ENCODE results near the gene BHLHE40. TPM values are rescaled to one million over a fixed set of nuclear protein-coding genes. Genes with fewer than 3 reads are reported as not detected.
A peak's percentile ranks its signal among the peaks of the same experiment; 100 is the strongest.

Gene BHLHE40
- total and polyA plus RNA-seq, 10 of the 15 experiments (the other 5 are each of a cell fraction or from before 2014, with no cell fraction given) = 25.2 to 106 (median 51.4) TPM

DNA sequence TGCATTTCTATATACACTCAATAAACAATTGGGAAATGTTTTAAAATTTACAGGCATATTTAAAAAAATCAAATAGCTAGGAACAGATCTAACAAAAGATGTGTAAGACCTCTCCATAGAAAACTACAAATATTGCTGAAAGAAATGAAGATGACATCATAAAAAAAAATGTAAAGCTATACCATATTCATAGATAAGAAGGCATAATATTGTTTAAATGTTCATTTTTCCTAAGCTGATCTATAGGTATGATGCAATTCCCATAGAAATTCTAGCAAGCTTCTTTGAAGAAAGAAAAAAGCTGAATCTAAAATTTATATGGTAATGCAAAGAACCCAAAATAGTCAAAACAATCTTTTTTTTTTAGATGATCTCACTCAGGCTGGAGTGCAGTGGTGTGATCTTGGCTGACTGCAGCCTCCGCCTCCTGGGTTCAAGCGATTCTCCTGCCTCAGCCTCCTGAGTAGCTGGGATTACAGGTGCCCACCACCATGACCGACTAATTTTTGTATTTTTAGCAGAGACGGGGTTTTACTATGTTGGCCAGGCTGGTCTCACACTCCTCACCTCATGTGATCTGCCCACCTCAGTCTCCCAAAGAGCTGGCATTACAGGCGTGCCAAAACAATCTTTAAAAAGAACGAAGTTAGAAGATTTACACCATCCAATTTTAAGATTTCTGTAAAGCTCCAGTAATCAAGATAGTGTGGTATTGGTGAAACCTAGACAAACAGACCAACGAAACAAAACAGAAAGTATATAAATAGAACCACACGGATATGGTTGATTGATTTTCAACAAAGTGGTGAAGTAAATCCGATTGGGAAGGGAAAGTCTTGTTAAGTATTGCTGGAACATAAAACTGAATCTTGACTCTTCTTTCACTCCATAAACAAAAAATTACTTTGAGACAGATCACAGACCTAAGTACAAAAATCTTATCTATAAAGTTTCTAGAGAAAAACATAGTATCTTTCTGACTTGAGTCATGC, 6.3 kb upstream of the BHLHE40 start (continued):
- TF ChIP-seq ZNF592 (IDR thresholded peaks at IDR 0.05) = no peak
- TF ChIP-seq MTA2 (IDR thresholded peaks at IDR 0.05; ENCODE audit: low read depth) = peak; percentile 84
- TF ChIP-seq TCF3 (IDR thresholded peaks at IDR 0.05; ENCODE audit: borderline replicate concordance, insufficient read depth, low read depth, low read length) = no peak
- no peak for TF ChIP-seq ZNF622 (IDR thresholded peaks at IDR 0.05)
- peak; percentile 63 for TF ChIP-seq ATF7 (IDR thresholded peaks at IDR 0.05; ENCODE audit: low read depth)
- TF ChIP-seq CTCF (IDR thresholded peaks at IDR 0.05 in 2 of 3, conservative IDR thresholded peaks at IDR 0.05 in 1 of 3; ENCODE audit: control insufficient read depth in 2 of 3, extremely low read depth in 1 of 3, insufficient read depth in 1 of 3, low read depth in 3 of 3, low read length in 3 of 3) = no peak
- no peak for TF ChIP-seq STAT3 (IDR thresholded peaks at IDR 0.05; ENCODE audit: low read depth, low read length)
- TF ChIP-seq IRF5 (IDR thresholded peaks at IDR 0.05; ENCODE audit: borderline replicate concordance) = no peak
- TF ChIP-seq HDGF (IDR thresholded peaks at IDR 0.05) = peak; percentile 88
- no peak for TF ChIP-seq CEBPZ (IDR thresholded peaks at IDR 0.05; ENCODE audit: low read depth, low read length)
- TF ChIP-seq PAX5 (IDR thresholded peaks at IDR 0.05; ENCODE audit: borderline replicate concordance, low read depth, low read length) = peak; percentile 74; the same call in 1 of the 2 replicates
- TF ChIP-seq IKZF1 (conservative IDR thresholded peaks at IDR 0.05) = peak; percentile 91
- peak; percentile 48; the same call in 1 of the 2 replicates for TF ChIP-seq EED (IDR thresholded peaks at IDR 0.05; ENCODE audit: low read depth)
- TF ChIP-seq GATAD2B (conservative IDR thresholded peaks at IDR 0.05; ENCODE audit: low read depth) = peak; percentile 64
- peak in 1 of 2 experiments; percentile 66; a peak in 2 of 4 replicates for TF ChIP-seq BHLHE40 (IDR thresholded peaks at IDR 0.05; ENCODE audit: borderline replicate concordance in 1 of 2, low read depth in 2 of 2, low read length in 1 of 2)
- TF ChIP-seq MEF2B (IDR thresholded peaks at IDR 0.05; ENCODE audit: partially characterized antibody, poor library complexity, severe bottlenecking) = peak; percentile 90
- peak; percentile 93 for TF ChIP-seq MEF2A (IDR thresholded peaks at IDR 0.05; ENCODE audit: insufficient read depth, low read depth, low read length)
- no peak for TF ChIP-seq SIN3A (IDR thresholded peaks at IDR 0.05; ENCODE audit: low read depth, low read length)

All from GM12878 (cell line).